K562 (cell line): Measurements from ENCODE around the gene UBALD2. TPM values are rescaled to one million over a fixed set of nuclear protein-coding genes. Genes with fewer than 3 reads are reported as not detected.

ENCODE experiments used
- EP400 ChIP-seq: fragments of 450-650 bp; IDR thresholded peaks from 2 replicates; pipeline ENCODE4 v1.6.1; 2017; ENCODE audit warnings: antibody characterized with exemption, mild to moderate bottlenecking, moderate library complexity
- JUN ChIP-seq, 2 experiments: sonication (generic) in 1 of 2; formaldehyde crosslinking in 1 of 2; IDR thresholded peaks; 2 replicates each; pipeline versions ENCODE4 v1.6.1 to v1.8.0; 2012 to 2022; ENCODE audit warnings: borderline replicate concordance in 2 of 2, mild to moderate bottlenecking in 2 of 2, improper control_type of control experiment in 1 of 2, low read depth in 1 of 2, low read length in 1 of 2, missing genetic modification reagents in 1 of 2
- POLR2AphosphoS5 ChIP-seq: IDR thresholded peaks from 2 replicates; pipeline ENCODE4 v1.6.1; 2011; ENCODE audit warnings: mild to moderate bottlenecking, low read depth, low read length, moderate library complexity; ENCODE audit not compliant: control insufficient read depth, insufficient read depth
- TAL1 ChIP-seq: fragments of 450-650 bp; IDR thresholded peaks from 2 replicates; pipeline ENCODE4 v1.6.1; 2016; ENCODE audit warnings: mild to moderate bottlenecking
- ZNF766 ChIP-seq: fragments of 200-800 bp; sonication (Bioruptor generic); conservative IDR thresholded peaks from 2 replicates; pipeline ENCODE4 v1.6.1; 2016; ENCODE audit warnings: missing genetic modification characterization, missing compliant biosample characterization
- polyA plus RNA-seq, 8 experiments: library from polyadenylated mRNA; depleted of rRNA in 4 of 8; stranded (reverse) in 5 of 8; unstranded in 3 of 8; fragments of >200 nt; fragmentation: Nextera tagmentation in 2 of 8; fragmentation: Illumina TruSeq in 1 of 8; extraction: Ambion mirVana in 2 of 8; extraction: Trizol in 1 of 8; gene quantifications; 2 replicates each; pipeline versions ENCODE4 v1.2.1 to v1.2.3, GENCODE V29; 2011 to 2014; ENCODE audit warnings: inconsistent platforms in 1 of 8, missing spikeins in 1 of 8
- total RNA-seq, 7 experiments: library from RNA; depleted of rRNA in 6 of 7; stranded (reverse); fragments of >200 nt in 6 of 7; fragmentation: Illumina TruSeq in 2 of 7; extraction: Trizol in 2 of 7; gene quantifications; 2 replicates each; pipeline versions ENCODE4 v1.2.1 to v1.2.3, GENCODE V29; 2011 to 2021; ENCODE audit warnings: low replicate concordance in 1 of 7
- TF ChIP-seq, protein P1 (sequence below): fragments of 450-650 bp; IDR thresholded peaks from 2 replicates; pipeline ENCODE4 v1.6.1; 2016; ENCODE audit warnings: mild to moderate bottlenecking, moderate library complexity
- TF ChIP-seq, protein P2 (sequence below): fragments of 450-650 bp; formaldehyde crosslinking; IDR thresholded peaks from 2 replicates; pipeline ENCODE4 v1.4.0; 2022; ENCODE audit warnings: mild to moderate bottlenecking, moderate library complexity
- TF ChIP-seq, protein P3 (sequence below): fragments of 250-450 bp; sonication (Bioruptor Pico); IDR thresholded peaks from 2 replicates; pipeline ENCODE4 v1.5.0; 2021; ENCODE audit warnings: mild to moderate bottlenecking, borderline replicate concordance
- TF ChIP-seq, protein P4 (sequence below): fragments of 250-450 bp; sonication (Bioruptor Pico); IDR thresholded peaks from 2 replicates; pipeline ENCODE4 v1.8.0; 2022; ENCODE audit warnings: moderate library complexity, mild to moderate bottlenecking, inconsistent platforms

UBALD2 gene
- total and polyA plus RNA-seq, 9 of the 15 experiments (the other 6 are each of a cell fraction or from before 2014, with no cell fraction given): 2.3 to 94.1 (median 25.3) TPM

DNA sequence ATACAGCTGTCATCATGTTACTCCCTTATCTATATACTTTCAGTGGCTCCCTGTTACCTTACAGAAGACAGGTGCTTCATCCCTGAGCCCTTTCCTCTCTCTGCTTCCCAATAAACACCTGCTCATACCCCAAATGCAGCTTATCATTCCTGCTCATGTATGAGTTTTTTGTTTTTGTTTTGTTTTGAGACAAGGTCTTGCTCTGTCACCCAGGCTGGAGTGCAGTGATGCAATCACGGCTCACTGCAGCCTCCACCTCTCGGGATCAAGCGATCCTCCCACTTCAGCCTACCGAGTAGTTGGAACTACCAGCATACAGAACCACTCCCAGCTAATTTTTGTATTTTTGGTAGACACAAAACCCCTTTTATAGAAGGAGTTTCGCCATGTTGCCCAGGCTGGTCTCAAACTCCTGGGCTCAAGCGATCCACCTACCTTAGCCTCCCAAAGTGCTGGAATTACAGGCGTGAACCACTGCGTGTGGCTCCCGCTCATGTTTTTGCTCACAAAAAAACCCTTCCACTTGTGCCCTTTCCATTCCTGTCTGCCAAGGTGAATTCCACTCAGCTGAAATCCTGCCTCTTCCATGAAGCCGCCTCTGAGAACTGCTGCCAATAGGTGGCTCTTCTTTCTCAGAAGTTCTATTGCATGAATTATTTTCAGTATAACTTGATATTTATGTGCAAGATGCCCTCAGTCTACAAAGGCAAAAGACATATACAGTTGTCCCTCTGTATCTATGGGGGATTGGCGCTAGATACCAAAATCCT, 16.9 kb upstream of the UBALD2 start (continued):
- TF ChIP-seq, protein P1, sequence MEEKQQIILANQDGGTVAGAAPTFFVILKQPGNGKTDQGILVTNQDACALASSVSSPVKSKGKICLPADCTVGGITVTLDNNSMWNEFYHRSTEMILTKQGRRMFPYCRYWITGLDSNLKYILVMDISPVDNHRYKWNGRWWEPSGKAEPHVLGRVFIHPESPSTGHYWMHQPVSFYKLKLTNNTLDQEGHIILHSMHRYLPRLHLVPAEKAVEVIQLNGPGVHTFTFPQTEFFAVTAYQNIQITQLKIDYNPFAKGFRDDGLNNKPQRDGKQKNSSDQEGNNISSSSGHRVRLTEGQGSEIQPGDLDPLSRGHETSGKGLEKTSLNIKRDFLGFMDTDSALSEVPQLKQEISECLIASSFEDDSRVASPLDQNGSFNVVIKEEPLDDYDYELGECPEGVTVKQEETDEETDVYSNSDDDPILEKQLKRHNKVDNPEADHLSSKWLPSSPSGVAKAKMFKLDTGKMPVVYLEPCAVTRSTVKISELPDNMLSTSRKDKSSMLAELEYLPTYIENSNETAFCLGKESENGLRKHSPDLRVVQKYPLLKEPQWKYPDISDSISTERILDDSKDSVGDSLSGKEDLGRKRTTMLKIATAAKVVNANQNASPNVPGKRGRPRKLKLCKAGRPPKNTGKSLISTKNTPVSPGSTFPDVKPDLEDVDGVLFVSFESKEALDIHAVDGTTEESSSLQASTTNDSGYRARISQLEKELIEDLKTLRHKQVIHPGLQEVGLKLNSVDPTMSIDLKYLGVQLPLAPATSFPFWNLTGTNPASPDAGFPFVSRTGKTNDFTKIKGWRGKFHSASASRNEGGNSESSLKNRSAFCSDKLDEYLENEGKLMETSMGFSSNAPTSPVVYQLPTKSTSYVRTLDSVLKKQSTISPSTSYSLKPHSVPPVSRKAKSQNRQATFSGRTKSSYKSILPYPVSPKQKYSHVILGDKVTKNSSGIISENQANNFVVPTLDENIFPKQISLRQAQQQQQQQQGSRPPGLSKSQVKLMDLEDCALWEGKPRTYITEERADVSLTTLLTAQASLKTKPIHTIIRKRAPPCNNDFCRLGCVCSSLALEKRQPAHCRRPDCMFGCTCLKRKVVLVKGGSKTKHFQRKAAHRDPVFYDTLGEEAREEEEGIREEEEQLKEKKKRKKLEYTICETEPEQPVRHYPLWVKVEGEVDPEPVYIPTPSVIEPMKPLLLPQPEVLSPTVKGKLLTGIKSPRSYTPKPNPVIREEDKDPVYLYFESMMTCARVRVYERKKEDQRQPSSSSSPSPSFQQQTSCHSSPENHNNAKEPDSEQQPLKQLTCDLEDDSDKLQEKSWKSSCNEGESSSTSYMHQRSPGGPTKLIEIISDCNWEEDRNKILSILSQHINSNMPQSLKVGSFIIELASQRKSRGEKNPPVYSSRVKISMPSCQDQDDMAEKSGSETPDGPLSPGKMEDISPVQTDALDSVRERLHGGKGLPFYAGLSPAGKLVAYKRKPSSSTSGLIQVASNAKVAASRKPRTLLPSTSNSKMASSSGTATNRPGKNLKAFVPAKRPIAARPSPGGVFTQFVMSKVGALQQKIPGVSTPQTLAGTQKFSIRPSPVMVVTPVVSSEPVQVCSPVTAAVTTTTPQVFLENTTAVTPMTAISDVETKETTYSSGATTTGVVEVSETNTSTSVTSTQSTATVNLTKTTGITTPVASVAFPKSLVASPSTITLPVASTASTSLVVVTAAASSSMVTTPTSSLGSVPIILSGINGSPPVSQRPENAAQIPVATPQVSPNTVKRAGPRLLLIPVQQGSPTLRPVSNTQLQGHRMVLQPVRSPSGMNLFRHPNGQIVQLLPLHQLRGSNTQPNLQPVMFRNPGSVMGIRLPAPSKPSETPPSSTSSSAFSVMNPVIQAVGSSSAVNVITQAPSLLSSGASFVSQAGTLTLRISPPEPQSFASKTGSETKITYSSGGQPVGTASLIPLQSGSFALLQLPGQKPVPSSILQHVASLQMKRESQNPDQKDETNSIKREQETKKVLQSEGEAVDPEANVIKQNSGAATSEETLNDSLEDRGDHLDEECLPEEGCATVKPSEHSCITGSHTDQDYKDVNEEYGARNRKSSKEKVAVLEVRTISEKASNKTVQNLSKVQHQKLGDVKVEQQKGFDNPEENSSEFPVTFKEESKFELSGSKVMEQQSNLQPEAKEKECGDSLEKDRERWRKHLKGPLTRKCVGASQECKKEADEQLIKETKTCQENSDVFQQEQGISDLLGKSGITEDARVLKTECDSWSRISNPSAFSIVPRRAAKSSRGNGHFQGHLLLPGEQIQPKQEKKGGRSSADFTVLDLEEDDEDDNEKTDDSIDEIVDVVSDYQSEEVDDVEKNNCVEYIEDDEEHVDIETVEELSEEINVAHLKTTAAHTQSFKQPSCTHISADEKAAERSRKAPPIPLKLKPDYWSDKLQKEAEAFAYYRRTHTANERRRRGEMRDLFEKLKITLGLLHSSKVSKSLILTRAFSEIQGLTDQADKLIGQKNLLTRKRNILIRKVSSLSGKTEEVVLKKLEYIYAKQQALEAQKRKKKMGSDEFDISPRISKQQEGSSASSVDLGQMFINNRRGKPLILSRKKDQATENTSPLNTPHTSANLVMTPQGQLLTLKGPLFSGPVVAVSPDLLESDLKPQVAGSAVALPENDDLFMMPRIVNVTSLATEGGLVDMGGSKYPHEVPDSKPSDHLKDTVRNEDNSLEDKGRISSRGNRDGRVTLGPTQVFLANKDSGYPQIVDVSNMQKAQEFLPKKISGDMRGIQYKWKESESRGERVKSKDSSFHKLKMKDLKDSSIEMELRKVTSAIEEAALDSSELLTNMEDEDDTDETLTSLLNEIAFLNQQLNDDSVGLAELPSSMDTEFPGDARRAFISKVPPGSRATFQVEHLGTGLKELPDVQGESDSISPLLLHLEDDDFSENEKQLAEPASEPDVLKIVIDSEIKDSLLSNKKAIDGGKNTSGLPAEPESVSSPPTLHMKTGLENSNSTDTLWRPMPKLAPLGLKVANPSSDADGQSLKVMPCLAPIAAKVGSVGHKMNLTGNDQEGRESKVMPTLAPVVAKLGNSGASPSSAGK: 0 out of 2 replicates have a peak, but pooled peaks have one; percentile 6
- TF ChIP-seq, protein P2, sequence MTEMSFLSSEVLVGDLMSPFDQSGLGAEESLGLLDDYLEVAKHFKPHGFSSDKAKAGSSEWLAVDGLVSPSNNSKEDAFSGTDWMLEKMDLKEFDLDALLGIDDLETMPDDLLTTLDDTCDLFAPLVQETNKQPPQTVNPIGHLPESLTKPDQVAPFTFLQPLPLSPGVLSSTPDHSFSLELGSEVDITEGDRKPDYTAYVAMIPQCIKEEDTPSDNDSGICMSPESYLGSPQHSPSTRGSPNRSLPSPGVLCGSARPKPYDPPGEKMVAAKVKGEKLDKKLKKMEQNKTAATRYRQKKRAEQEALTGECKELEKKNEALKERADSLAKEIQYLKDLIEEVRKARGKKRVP (CRISPR knock-in tag): peak; percentile 46; the same call in 1 of the 2 replicates
- TF ChIP-seq JUN (IDR thresholded peaks at IDR 0.05; ENCODE audit: borderline replicate concordance, low read depth, low read length): 0 out of 2 replicates have a peak, but pooled peaks have one; percentile 43
- no peak for TF ChIP-seq JUN (CRISPR knock-in tag; IDR thresholded peaks at IDR 0.05; ENCODE audit: borderline replicate concordance)
- no peak for TF ChIP-seq POLR2AphosphoS5
- TF ChIP-seq, protein P3, sequence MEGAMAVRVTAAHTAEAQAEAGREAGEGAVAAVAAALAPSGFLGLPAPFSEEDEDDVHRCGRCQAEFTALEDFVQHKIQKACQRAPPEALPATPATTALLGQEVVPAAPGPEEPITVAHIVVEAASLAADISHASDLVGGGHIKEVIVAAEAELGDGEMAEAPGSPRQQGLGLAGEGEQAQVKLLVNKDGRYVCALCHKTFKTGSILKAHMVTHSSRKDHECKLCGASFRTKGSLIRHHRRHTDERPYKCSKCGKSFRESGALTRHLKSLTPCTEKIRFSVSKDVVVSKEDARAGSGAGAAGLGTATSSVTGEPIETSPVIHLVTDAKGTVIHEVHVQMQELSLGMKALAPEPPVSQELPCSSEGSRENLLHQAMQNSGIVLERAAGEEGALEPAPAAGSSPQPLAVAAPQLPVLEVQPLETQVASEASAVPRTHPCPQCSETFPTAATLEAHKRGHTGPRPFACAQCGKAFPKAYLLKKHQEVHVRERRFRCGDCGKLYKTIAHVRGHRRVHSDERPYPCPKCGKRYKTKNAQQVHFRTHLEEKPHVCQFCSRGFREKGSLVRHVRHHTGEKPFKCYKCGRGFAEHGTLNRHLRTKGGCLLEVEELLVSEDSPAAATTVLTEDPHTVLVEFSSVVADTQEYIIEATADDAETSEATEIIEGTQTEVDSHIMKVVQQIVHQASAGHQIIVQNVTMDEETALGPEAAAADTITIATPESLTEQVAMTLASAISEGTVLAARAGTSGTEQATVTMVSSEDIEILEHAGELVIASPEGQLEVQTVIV (CRISPR knock-in tag): no peak
- TF ChIP-seq ZNF766 (CRISPR knock-in tag): 0 out of 2 replicates have a peak, but pooled peaks have one; percentile 42
- TF ChIP-seq EP400: peak; percentile 33; the same call in 1 of the 2 replicates
- no peak for TF ChIP-seq TAL1
- TF ChIP-seq, protein P4, sequence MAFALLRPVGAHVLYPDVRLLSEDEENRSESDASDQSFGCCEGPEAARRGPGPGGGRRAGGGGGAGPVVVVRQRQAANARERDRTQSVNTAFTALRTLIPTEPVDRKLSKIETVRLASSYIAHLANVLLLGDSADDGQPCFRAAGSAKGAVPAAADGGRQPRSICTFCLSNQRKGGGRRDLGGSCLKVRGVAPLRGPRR (CRISPR knock-in tag): no peak
